ENCODE results near the gene STS. TPM values are rescaled to one million over a fixed set of nuclear protein-coding genes. Genes with fewer than 3 reads are reported as not detected.
A peak's percentile ranks its signal among the peaks of the same experiment; 100 is the strongest.

Gene STS, protein sequence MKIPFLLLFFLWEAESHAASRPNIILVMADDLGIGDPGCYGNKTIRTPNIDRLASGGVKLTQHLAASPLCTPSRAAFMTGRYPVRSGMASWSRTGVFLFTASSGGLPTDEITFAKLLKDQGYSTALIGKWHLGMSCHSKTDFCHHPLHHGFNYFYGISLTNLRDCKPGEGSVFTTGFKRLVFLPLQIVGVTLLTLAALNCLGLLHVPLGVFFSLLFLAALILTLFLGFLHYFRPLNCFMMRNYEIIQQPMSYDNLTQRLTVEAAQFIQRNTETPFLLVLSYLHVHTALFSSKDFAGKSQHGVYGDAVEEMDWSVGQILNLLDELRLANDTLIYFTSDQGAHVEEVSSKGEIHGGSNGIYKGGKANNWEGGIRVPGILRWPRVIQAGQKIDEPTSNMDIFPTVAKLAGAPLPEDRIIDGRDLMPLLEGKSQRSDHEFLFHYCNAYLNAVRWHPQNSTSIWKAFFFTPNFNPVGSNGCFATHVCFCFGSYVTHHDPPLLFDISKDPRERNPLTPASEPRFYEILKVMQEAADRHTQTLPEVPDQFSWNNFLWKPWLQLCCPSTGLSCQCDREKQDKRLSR
- total RNA-seq (2021; fragmentation: NEBNext Ultra II Directional; extraction: Animal tissue kit (Norgen Biotek cat#: 25700)) (1.4 and 1.5 TPM in 2 replicates), polyA plus RNA-seq (2011; rRNA removed) (0.39 and 0.67 TPM in 2 replicates), polyA minus RNA-seq (2011; rRNA and poly(A)+ RNA removed) (2.3 and 3.1 TPM in 2 replicates)
- 0.39 TPM for polyA plus RNA-seq (2011; cell fraction: cytosol; rRNA removed)
- 1.4 TPM for polyA plus RNA-seq (2011; cell fraction: nucleus; rRNA removed)
- 0.74 to 1.3 TPM (median 0.95 TPM) in 4 replicates for polyA plus RNA-seq (2012, experiment 1 of 2)
- polyA plus RNA-seq (2012, experiment 2 of 2), result 0.12 TPM
- polyA plus RNA-seq (2013, experiment 1 of 2), result 1.3 TPM
- polyA plus RNA-seq (2013, experiment 2 of 2), result 1.3 TPM
- 0.59 TPM for polyA minus RNA-seq (2011; cell fraction: cytosol; rRNA and poly(A)+ RNA removed)
- polyA minus RNA-seq (2011; cell fraction: nucleus; rRNA and poly(A)+ RNA removed), result 5.3 TPM
- long read RNA-seq, experiment 1, partial matches to known transcripts, result 1 of 5 reads
- long read RNA-seq, experiment 1, other reads (novel, unspliced or antisense), result 4 of 5 reads
- long read RNA-seq, experiment 2, result 0 reads

DNA sequence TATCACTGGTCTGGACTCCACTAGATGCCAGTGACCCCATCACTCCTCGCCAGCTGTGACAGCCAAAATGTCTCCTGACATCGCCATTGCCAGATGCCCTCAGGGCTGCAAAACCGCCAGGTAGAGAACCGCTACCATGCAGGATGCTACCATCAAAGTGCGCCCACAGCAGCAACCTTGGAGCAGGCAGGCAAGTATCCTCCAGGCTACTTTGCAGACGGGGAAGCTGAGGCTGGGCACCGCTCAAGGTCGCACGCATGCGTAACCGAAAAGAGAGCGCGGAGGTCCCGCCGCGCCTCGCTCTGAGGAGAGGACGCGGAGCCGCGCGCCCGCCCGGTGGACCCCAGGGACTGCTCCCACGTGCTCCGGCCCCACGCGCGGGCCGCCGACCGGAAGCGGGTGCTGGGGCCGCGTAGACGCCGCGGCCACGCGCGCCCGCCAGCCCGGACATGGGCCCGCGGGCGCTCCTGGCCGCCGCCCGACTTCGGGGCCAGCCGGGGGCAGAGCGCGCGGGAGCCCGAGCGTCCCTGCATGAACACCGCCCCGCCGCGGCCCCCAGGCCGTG lies at the start of gene STS:
Gene STS, plus strand, starts transcription at position 300 of the 565 bp plus-strand sequence. CDS start 105,488 bp downstream, outside the sequence.
- Histone ChIP-seq H3K27ac (ENCODE audit: low read depth, low read length) (no peak within 1 kb of the TSS; the same call in 1 of the 2 replicates), H3K4me3 (ENCODE audit: extremely low read depth in 1 of 4, insufficient read depth in 2 of 4, low read depth in 3 of 4, low read length in 4 of 4) (peak within 1 kb of the TSS; percentile 69 to 86 (median 76))
- POLR2A ChIA-PET (ENCODE audit: partially characterized antibody), result interaction anchor here (0.7 kb wide), 1 partner anchor 20 kb away, joined by 3 read pairs; no protein-coding TSS in a partner anchor
- TF ChIP-seq SIRT6 (IDR thresholded peaks at IDR 0.05; ENCODE audit: low read length), result no peak
- peak; percentile 33; the same call in 1 of the 2 replicates for TF ChIP-seq NRF1 (IDR thresholded peaks at IDR 0.05; ENCODE audit: low read depth, low read length)
- peak; percentile 1 for TF ChIP-seq KDM4A (IDR thresholded peaks at IDR 0.05; ENCODE audit: low read depth, low read length, severe bottlenecking)
- no peak for TF ChIP-seq RBBP5 (IDR thresholded peaks at IDR 0.05; ENCODE audit: borderline replicate concordance, low read depth, low read length)
- TF ChIP-seq, protein P1, sequence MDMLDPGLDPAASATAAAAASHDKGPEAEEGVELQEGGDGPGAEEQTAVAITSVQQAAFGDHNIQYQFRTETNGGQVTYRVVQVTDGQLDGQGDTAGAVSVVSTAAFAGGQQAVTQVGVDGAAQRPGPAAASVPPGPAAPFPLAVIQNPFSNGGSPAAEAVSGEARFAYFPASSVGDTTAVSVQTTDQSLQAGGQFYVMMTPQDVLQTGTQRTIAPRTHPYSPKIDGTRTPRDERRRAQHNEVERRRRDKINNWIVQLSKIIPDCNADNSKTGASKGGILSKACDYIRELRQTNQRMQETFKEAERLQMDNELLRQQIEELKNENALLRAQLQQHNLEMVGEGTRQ (IDR thresholded peaks at IDR 0.05; ENCODE audit: low read length), result no peak
- 0 out of 2 replicates have a peak, but pooled peaks have one; percentile 4 for TF ChIP-seq TAF1 (IDR thresholded peaks at IDR 0.05; ENCODE audit: low read depth, low read length)

More for the DNA sequence above, at the start of gene STS:
- H2BK20ac ChIP-seq (ENCODE audit: low read length), result no peak within 1 kb of the TSS
- WGBS, 2 experiments (ENCODE audit: extremely low coverage in 1 of 2, insufficient coverage in 1 of 2, insufficient read length in 1 of 2, insufficient replicate concordance in 2 of 2, low coverage in 1 of 2, low lambda C conversion rate in 2 of 2, missing lambda C conversion rate in 1 of 2), result 8% methylated on average over 5 of the region's 61 CpGs; no CpG with 5 or more reads in 1 of the 2 experiments
- H3K9me3 ChIP-seq (ENCODE audit: insufficient read depth in 2 of 2, low read depth in 1 of 2, low read length in 1 of 2), result no peaks in the 10 kb centered on the region
- CTCF ChIA-PET (ENCODE audit: partially characterized antibody), result interaction anchor here (0.8 to 1.7 kb wide), 3 partner anchors 14 to 320 kb away, joined by 3 to 5 read pairs (median 4); no protein-coding TSS in a partner anchor
- H3K23me2 ChIP-seq (ENCODE audit: low read depth, low read length), result peaks cover 6% of the 10 kb centered on the region; the same call in 1 of the 2 replicates
- H3K27me3 ChIP-seq (replicated peaks in 1 of 4; ENCODE audit: control insufficient read depth in 3 of 4, extremely low read depth in 1 of 4, insufficient read depth in 3 of 4, low read length in 3 of 4), result no peaks in the 10 kb centered on the region
- H3K4me1 ChIP-seq (replicated peaks in 1 of 4; ENCODE audit: control insufficient read depth in 3 of 4, insufficient read depth in 4 of 4, low read length in 3 of 4), result peaks cover 0 to 4% (median 0%) of the 10 kb centered on the region in 4 experiments; a peak in 2 of 7 replicates
- no peak within 1 kb of the TSS for H2BK5ac ChIP-seq (ENCODE audit: low read depth, low read length)
- no peak within 1 kb of the TSS for H2BK12ac ChIP-seq (ENCODE audit: low read depth, low read length)
- peak within 1 kb of the TSS; percentile 79 to 87 for H3K4me2 ChIP-seq (ENCODE audit: insufficient read depth in 1 of 2, low read depth in 2 of 2, low read length in 2 of 2)
- H3K4ac ChIP-seq (replicated peaks; ENCODE audit: insufficient read length, low read depth, low read length), result peak within 1 kb of the TSS; percentile 69
- H2BK15ac ChIP-seq (ENCODE audit: low read length), result no peak within 1 kb of the TSS
- H3K56ac ChIP-seq (replicated peaks; ENCODE audit: insufficient read length, low read depth, low read length), result no peak within 1 kb of the TSS
- peaks cover 0 to 3% of the 10 kb centered on the region in 2 experiments; a peak in 1 of 4 replicates for H3K79me2 ChIP-seq (ENCODE audit: control insufficient read depth in 1 of 2, insufficient read depth in 2 of 2, low read length in 2 of 2)
- peak within 1 kb of the TSS; percentile 40 to 77 (median 58); a peak in 6 of 7 replicates for H3K9ac ChIP-seq (replicated peaks in 1 of 4; ENCODE audit: extremely low read depth in 1 of 4, low read depth in 3 of 4, low read length in 3 of 4)
- no peak within 1 kb of the TSS for H3K23ac ChIP-seq (ENCODE audit: insufficient read length)
- no peaks in the 10 kb centered on the region for H4K20me1 ChIP-seq (replicated peaks in 1 of 2; ENCODE audit: control insufficient read depth in 1 of 2, insufficient read depth in 2 of 2, low read length in 2 of 2)
- H3K18ac ChIP-seq (ENCODE audit: extremely low read depth, low read length), result no peak within 1 kb of the TSS; the same call in 1 of the 2 replicates
- no peak within 1 kb of the TSS; the same call in 1 of the 2 replicates for H4K8ac ChIP-seq (ENCODE audit: extremely low read depth, insufficient read depth, low read length)
- FAIRE-seq, result peak; percentile 50
- no peak within 1 kb of the TSS for H2BK120ac ChIP-seq (replicated peaks; ENCODE audit: low read depth, low read length)
- DNase-seq (ENCODE audit: low read depth in 1 of 2, low spot score in 2 of 2), result peak in 1 of 2 experiments; percentile 49
- no peaks in the 10 kb centered on the region for H3K36me3 ChIP-seq (ENCODE audit: control insufficient read depth in 2 of 4, insufficient read depth in 4 of 4, low read length in 3 of 4)
- H2AFZ ChIP-seq (ENCODE audit: low read length), result peak within 1 kb of the TSS; percentile 94
- H2AK5ac ChIP-seq (ENCODE audit: low read depth, low read length), result no peak within 1 kb of the TSS
- no peaks in the 10 kb centered on the region for H3K79me1 ChIP-seq (ENCODE audit: low read depth, low read length)
- H4K91ac ChIP-seq (replicated peaks; ENCODE audit: insufficient read length, low read length), result no peak within 1 kb of the TSS
- H3K14ac ChIP-seq (ENCODE audit: insufficient read length), result no peak within 1 kb of the TSS
- H4K5ac ChIP-seq (ENCODE audit: insufficient read length, low read depth, low read length), result peak within 1 kb of the TSS; percentile 87
